Suprapubic skin (tissue), 4 donors: ENCODE results near the gene CHPT1. TPM values are rescaled to one million over a fixed set of nuclear protein-coding genes. Genes with fewer than 3 reads are reported as not detected.

ENCODE experiments used
- DNase-seq, 2 donors: peaks; one replicate each; pipeline ENCODE4 v3.0.0-alpha.2; 2019; ENCODE audit warnings: low spot score in 2 of 2
- H3K27ac ChIP-seq: fragments of 200-600 bp; sonication (generic); one replicate; pipeline ENCODE4 v1.5.1; 2019
- H3K27me3 ChIP-seq: fragments of 200-600 bp; sonication (generic); one replicate; pipeline ENCODE4 v1.5.1; 2019
- H3K36me3 ChIP-seq: fragments of 200-600 bp; sonication (generic); one replicate; pipeline ENCODE4 v1.5.1; 2019
- H3K4me1 ChIP-seq: fragments of 200-600 bp; sonication (generic); one replicate; pipeline ENCODE4 v1.5.1; 2019
- H3K4me3 ChIP-seq: fragments of 200-600 bp; sonication (generic); one replicate; pipeline ENCODE4 v1.5.1; 2019; ENCODE audit warnings: mild to moderate bottlenecking
- H3K9me3 ChIP-seq: fragments of 200-600 bp; sonication (generic); one replicate; pipeline ENCODE4 v1.5.1; 2019
- CTCF ChIP-seq, 2 donors: fragments of 200-600 bp in 1 of 2; fragments of 450-650 bp in 1 of 2; sonication (generic) in 1 of 2; IDR thresholded peaks; one replicate each; pipeline ENCODE4 v1.5.1; 2016 to 2019; ENCODE audit warnings: antibody characterized with exemption in 2 of 2, mild to moderate bottlenecking in 1 of 2, moderate library complexity in 1 of 2
- EP300 ChIP-seq: sonication (generic); formaldehyde crosslinking; IDR thresholded peaks from one replicate; pipeline ENCODE4 v1.6.1; 2017; ENCODE audit warnings: antibody characterized with exemption
- POLR2A ChIP-seq, 2 donors: fragments of 450-650 bp; IDR thresholded peaks; one replicate each; pipeline ENCODE4 v1.6.1; 2017; ENCODE audit warnings: antibody characterized with exemption in 2 of 2, mild to moderate bottlenecking in 2 of 2, moderate library complexity in 2 of 2
- POLR2AphosphoS5 ChIP-seq, 3 donors: sonication (generic); formaldehyde crosslinking; IDR thresholded peaks; one replicate each; pipeline ENCODE4 v1.6.1; 2017; ENCODE audit warnings: antibody characterized with exemption in 3 of 3
- WGBS: methylation state at CpG from one replicate; pipeline ENCODE4 v1.1.5; 2018; 5-methylcytosine and 5-hydroxymethylcytosine counted together
- total RNA-seq, 4 donors: library from RNA; depleted of rRNA; stranded (reverse); fragments of >200 nt; gene quantifications; one replicate each; pipeline ENCODE4 v1.1.0, GENCODE V29; 2016

CHPT1 gene
- total RNA-seq, 4 donors from 2014 or later: 54.6 to 125 (median 75.5) TPM

DNA sequence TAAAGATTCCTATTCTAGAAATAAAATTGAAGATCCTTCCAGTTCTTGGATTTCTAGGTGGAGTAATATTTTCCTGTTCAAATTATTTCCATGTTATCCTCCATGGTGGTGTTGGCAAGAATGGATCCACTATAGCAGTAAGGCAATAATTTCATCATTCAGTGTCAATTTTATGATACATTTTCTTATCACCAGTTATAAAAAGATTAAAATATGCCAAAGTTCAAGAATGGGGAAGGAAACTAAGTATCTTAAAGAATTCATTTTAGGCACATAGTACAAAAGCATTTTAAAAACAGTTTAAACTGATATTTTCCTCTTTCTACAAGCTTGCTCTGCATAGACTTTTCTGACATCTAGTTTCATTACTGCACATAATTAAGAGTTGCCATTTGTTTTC lies 22.7 kb downstream of the CHPT1 start:
- TF ChIP-seq EP300: no peak
- TF ChIP-seq CTCF (IDR thresholded peaks at IDR 0.05): no peak
- TF ChIP-seq POLR2A (IDR thresholded peaks at IDR 0.05): no peak
- no peak for TF ChIP-seq POLR2AphosphoS5 (IDR thresholded peaks at IDR 0.05)
- Histone ChIP-seq H3K9me3 (no peaks in the 10 kb centered on the region), H3K4me1 (peaks cover 4% of the 10 kb centered on the region), H3K36me3 (peaks cover 18% of the 10 kb centered on the region), H3K27me3 (no peaks in the 10 kb centered on the region), H3K4me3 (no peak overlapping the region), H3K27ac (no peak overlapping the region)
- DNase-seq: no peak

DNA sequence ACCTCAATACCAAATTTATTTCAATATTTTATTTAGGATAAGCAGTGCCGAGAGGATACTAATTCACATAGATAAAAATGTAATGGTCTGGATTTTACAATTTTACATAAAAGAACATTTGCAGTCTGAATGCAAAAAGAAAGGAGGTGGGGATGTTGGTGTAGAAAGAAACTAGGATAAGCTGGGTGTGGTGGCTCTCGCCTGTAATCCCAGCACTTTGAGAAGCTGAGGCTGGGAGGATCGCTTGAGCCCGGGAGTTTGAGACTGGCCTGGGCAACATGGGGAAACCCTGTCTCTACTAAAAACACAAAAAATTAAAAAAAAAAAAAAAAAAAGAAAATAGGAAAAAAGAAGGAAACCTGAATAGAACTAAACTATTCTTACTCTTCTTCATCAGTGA lies 25.0 kb downstream of the CHPT1 start:
- H3K4me1 ChIP-seq: no peaks in the 10 kb centered on the region
- no peak for DNase-seq
- peaks cover 31% of the 10 kb centered on the region for H3K36me3 ChIP-seq
- TF ChIP-seq POLR2A (IDR thresholded peaks at IDR 0.05) (no peak), POLR2AphosphoS5 (IDR thresholded peaks at IDR 0.05) (no peak), EP300 (no peak), CTCF (IDR thresholded peaks at IDR 0.05) (no peak)
- 95% methylated on average over 4 of the region's 4 CpGs for WGBS
- no peak overlapping the region for H3K4me3 ChIP-seq
- no peaks in the 10 kb centered on the region for H3K9me3 ChIP-seq
- H3K27ac ChIP-seq: no peak overlapping the region
- H3K27me3 ChIP-seq: no peaks in the 10 kb centered on the region

DNA sequence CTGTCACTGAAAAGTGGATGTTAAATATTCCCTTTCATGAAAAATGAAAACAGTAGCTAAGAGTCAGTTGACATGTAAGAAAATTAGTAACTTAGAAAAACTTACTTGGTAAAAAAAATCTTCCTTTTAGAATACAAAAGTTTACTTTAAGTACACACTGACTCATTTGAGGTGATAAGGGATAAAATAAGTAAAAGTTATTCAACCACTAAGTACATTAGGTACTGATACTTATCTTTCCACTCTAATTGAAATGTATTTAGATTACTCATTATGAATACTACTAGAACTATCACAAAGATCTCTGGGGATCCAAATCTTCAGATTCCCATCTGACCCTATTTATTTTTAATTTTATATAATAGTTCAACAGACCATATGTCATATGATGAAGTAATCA lies 29.7 kb downstream of the CHPT1 start:
- peaks cover 37% of the 10 kb centered on the region for H3K36me3 ChIP-seq
- no peak overlapping the region for H3K4me3 ChIP-seq
- no peak overlapping the region for H3K27ac ChIP-seq
- no peaks in the 10 kb centered on the region for H3K4me1 ChIP-seq
- H3K27me3 ChIP-seq: no peaks in the 10 kb centered on the region
- TF ChIP-seq POLR2A (IDR thresholded peaks at IDR 0.05): no peak
- TF ChIP-seq EP300: no peak
- TF ChIP-seq CTCF (IDR thresholded peaks at IDR 0.05): no peak
- TF ChIP-seq POLR2AphosphoS5 (IDR thresholded peaks at IDR 0.05): no peak
- DNase-seq: no peak
- no peaks in the 10 kb centered on the region for H3K9me3 ChIP-seq

GRCh38 chr12:101729842-101730241 lies 32.4 kb downstream of the CHPT1 start:
- no peaks in the 10 kb centered on the region for H3K9me3 ChIP-seq
- H3K27ac ChIP-seq: no peak overlapping the region
- H3K4me1 ChIP-seq: no peaks in the 10 kb centered on the region
- no peak for DNase-seq
- H3K27me3 ChIP-seq: no peaks in the 10 kb centered on the region
- no peak overlapping the region for H3K4me3 ChIP-seq
- TF ChIP-seq EP300: no peak
- no peak for TF ChIP-seq POLR2AphosphoS5 (IDR thresholded peaks at IDR 0.05)
- no peak for TF ChIP-seq POLR2A (IDR thresholded peaks at IDR 0.05)
- no peak for TF ChIP-seq CTCF (IDR thresholded peaks at IDR 0.05)
- H3K36me3 ChIP-seq: peaks cover 31% of the 10 kb centered on the region

- Histone ChIP-seq H3K4me3 (no peak overlapping the region), H3K9me3 (no peaks in the 10 kb centered on the region), H3K4me1 (no peaks in the 10 kb centered on the region), H3K27ac (no peak overlapping the region), H3K36me3 (peaks cover 17% of the 10 kb centered on the region), H3K27me3 (no peaks in the 10 kb centered on the region)
- no peak for TF ChIP-seq POLR2A (IDR thresholded peaks at IDR 0.05)
- no peak for TF ChIP-seq EP300
- TF ChIP-seq POLR2AphosphoS5 (IDR thresholded peaks at IDR 0.05): no peak
- TF ChIP-seq CTCF (IDR thresholded peaks at IDR 0.05): no peak
- DNase-seq: no peak
- WGBS: 90% methylated on average over 1 of the region's 1 CpG
These were observed 34.9 kb downstream of the CHPT1 start for GRCh38 chr12:101732318-101732717.
